Activated T-helper 2 cell treated with anti-CD3 and anti-CD28 coated beads, Interferon-gamma antibody, Interleukin-2, Interleukin-4, amounts not matched to agents 10 μg/mL and 5 μg/mL and 100 μg/mL, durations not matched to agents 14 hours and 24 hours and 36 hours (primary cell): ENCODE data around the gene PFDN4. TPM values are rescaled to one million over a fixed set of nuclear protein-coding genes. Genes with fewer than 3 reads are reported as not detected.
"Not testable (repeated sequence)": the region's sequence is repeated elsewhere in the genome, so short reads cannot be mapped to it uniquely, and the experiment has no call there.

Experiments used
- DNase-seq: peaks from one replicate; pipeline ENCODE4 v3.0.0; 2021; ENCODE audit warnings: low spot score
- H3K27ac Mint-ChIP-seq: one replicate; pipeline ENCODE4 v1.8.0; 2021; ENCODE audit warnings: mixed read lengths
- H3K27me3 Mint-ChIP-seq: one replicate; pipeline ENCODE4 v1.8.0; 2021; ENCODE audit warnings: low read depth, mixed read lengths
- H3K36me3 Mint-ChIP-seq: one replicate; pipeline ENCODE4 v1.8.0; 2021; ENCODE audit warnings: low read depth, mixed read lengths
- H3K4me1 Mint-ChIP-seq: one replicate; pipeline ENCODE4 v1.8.0; 2021; ENCODE audit warnings: low read depth, mixed read lengths
- H3K4me3 Mint-ChIP-seq: one replicate; pipeline ENCODE4 v1.8.0; 2021; ENCODE audit warnings: low read depth, mild to moderate bottlenecking, moderate library complexity, mixed read lengths
- H3K9me3 Mint-ChIP-seq: one replicate; pipeline ENCODE4 v1.8.0; 2021; ENCODE audit warnings: mixed read lengths
- intact Hi-C: fragments of 100-400 bp; cut with micrococcal nuclease; formaldehyde crosslinking; loops from one replicate; pipeline ENCODE4 v1.15.1; 2023
- total RNA-seq: library from RNA; stranded (reverse); gene quantifications from 2 replicates; pipeline ENCODE4 v1.2.3, GENCODE V29; 2022

PFDN4 gene
- total RNA-seq, 1 donor from 2014 or later = 55.1 TPM

- Mint-ChIP-seq H3K27me3 (no peaks in the 10 kb centered on the region), H3K9me3 (no peaks in the 10 kb centered on the region), H3K4me1 (peaks cover 19% of the 10 kb centered on the region), H3K4me3 (no peak overlapping the region), H3K36me3 (peaks cover 44% of the 10 kb centered on the region), H3K27ac (no peak overlapping the region)
- intact Hi-C loops = no loop called here
- no peak for DNase-seq
These were observed 5.0 kb downstream of the PFDN4 start for GRCh38 chr20:54212871-54213270.

- H3K27me3 Mint-ChIP-seq = no peaks in the 10 kb centered on the region
- no peak for DNase-seq
- peaks cover 45% of the 10 kb centered on the region for H3K36me3 Mint-ChIP-seq
- no peaks in the 10 kb centered on the region for H3K9me3 Mint-ChIP-seq
- H3K4me1 Mint-ChIP-seq = peaks cover 10% of the 10 kb centered on the region
- no peak overlapping the region for H3K4me3 Mint-ChIP-seq
- H3K27ac Mint-ChIP-seq = no peak overlapping the region
- intact Hi-C loops = no loop called here
These were observed 6.7 kb downstream of the PFDN4 start for GRCh38 chr20:54214566-54214965.

GRCh38 chr20:54215157-54215789, 7.4 kb downstream of the PFDN4 start:
- H3K4me1 Mint-ChIP-seq = peaks cover 4% of the 10 kb centered on the region
- no peak overlapping the region for H3K4me3 Mint-ChIP-seq
- H3K27ac Mint-ChIP-seq = no peak overlapping the region
- H3K9me3 Mint-ChIP-seq = no peaks in the 10 kb centered on the region
- intact Hi-C loops = no loop called here
- no peaks in the 10 kb centered on the region for H3K27me3 Mint-ChIP-seq
- H3K36me3 Mint-ChIP-seq = peaks cover 41% of the 10 kb centered on the region
- DNase-seq = no peak

GRCh38 chr20:54217762-54218161, 9.9 kb downstream of the PFDN4 start:
- intact Hi-C loops = no loop called here
- no peak overlapping the region for H3K27ac Mint-ChIP-seq
- H3K4me1 Mint-ChIP-seq = peaks cover 16% of the 10 kb centered on the region
- no peak overlapping the region for H3K4me3 Mint-ChIP-seq
- DNase-seq = no peak
- peaks cover 34% of the 10 kb centered on the region for H3K36me3 Mint-ChIP-seq
- no peaks in the 10 kb centered on the region for H3K27me3 Mint-ChIP-seq
- H3K9me3 Mint-ChIP-seq = no peaks in the 10 kb centered on the region

- Mint-ChIP-seq H3K4me1 (peaks cover 16% of the 10 kb centered on the region), H3K27me3 (no peaks in the 10 kb centered on the region), H3K36me3 (peaks cover 34% of the 10 kb centered on the region), H3K4me3 (no peak overlapping the region), H3K27ac (no peak overlapping the region), H3K9me3 (no peaks in the 10 kb centered on the region)
- intact Hi-C loops = no loop called here
- DNase-seq = no peak
These were observed 10.6 kb downstream of the PFDN4 start for GRCh38 chr20:54218470-54218869.

- H3K4me3 Mint-ChIP-seq = no peak overlapping the region
- peaks cover 16% of the 10 kb centered on the region for H3K4me1 Mint-ChIP-seq
- H3K27ac Mint-ChIP-seq = no peak overlapping the region
- intact Hi-C loops = loop anchor here (5.0 to 10.0 kb wide), 2 partner anchors 67 to 255 kb away; partner anchors contain the start of gene DOK5
- no peaks in the 10 kb centered on the region for H3K9me3 Mint-ChIP-seq
- no peaks in the 10 kb centered on the region for H3K27me3 Mint-ChIP-seq
- peaks cover 28% of the 10 kb centered on the region for H3K36me3 Mint-ChIP-seq
- DNase-seq = no peak
These were observed 12.0 kb downstream of the PFDN4 start for GRCh38 chr20:54219751-54220426.

GRCh38 chr20:54220722-54221121, 12.8 kb downstream of the PFDN4 start:
- peaks cover 26% of the 10 kb centered on the region for H3K36me3 Mint-ChIP-seq
- H3K27me3 Mint-ChIP-seq = no peaks in the 10 kb centered on the region
- no peak for DNase-seq
- intact Hi-C loops = loop anchor here (5.0 to 10.0 kb wide), 2 partner anchors 67 to 254 kb away; partner anchors contain the start of gene DOK5
- no peaks in the 10 kb centered on the region for H3K9me3 Mint-ChIP-seq
- H3K4me3 Mint-ChIP-seq = no peak overlapping the region
- peaks cover 16% of the 10 kb centered on the region for H3K4me1 Mint-ChIP-seq
- H3K27ac Mint-ChIP-seq = no peak overlapping the region

GRCh38 chr20:54221353-54221752, 13.5 kb downstream of the PFDN4 start:
- Mint-ChIP-seq H3K4me3 (no peak overlapping the region), H3K9me3 (no peaks in the 10 kb centered on the region)

GRCh38 chr20:54221996-54222890, 14.4 kb downstream of the PFDN4 start:
- H3K36me3 Mint-ChIP-seq = peaks cover 14% of the 10 kb centered on the region
- no peak for DNase-seq
- intact Hi-C loops = loop anchor here (5.0 to 10.0 kb wide), 2 partner anchors 65 to 253 kb away; partner anchors contain the start of gene DOK5

More at GRCh38 chr20:54221353-54221752, 13.5 kb downstream of the PFDN4 start:
- Mint-ChIP-seq H3K4me1 (peaks cover 16% of the 10 kb centered on the region), H3K27ac (peak overlapping the region; percentile 40), H3K27me3 (no peaks in the 10 kb centered on the region), H3K36me3 (peaks cover 20% of the 10 kb centered on the region)
- intact Hi-C loops = loop anchor here (5.0 to 10.0 kb wide), 2 partner anchors 66 to 253 kb away; partner anchors contain the start of gene DOK5
- no peak for DNase-seq

GRCh38 chr20:54223285-54223684, 15.4 kb downstream of the PFDN4 start:
- DNase-seq = no peak
- peaks cover 7% of the 10 kb centered on the region for H3K36me3 Mint-ChIP-seq
- peaks cover 16% of the 10 kb centered on the region for H3K4me1 Mint-ChIP-seq
- H3K27me3 Mint-ChIP-seq = no peaks in the 10 kb centered on the region
- peaks cover 3% of the 10 kb centered on the region for H3K9me3 Mint-ChIP-seq
- H3K27ac Mint-ChIP-seq = no peak overlapping the region
- H3K4me3 Mint-ChIP-seq = no peak overlapping the region
- intact Hi-C loops = loop anchor here (5.0 to 10.0 kb wide), 2 partner anchors 64 to 252 kb away; partner anchors contain the start of gene DOK5

More at GRCh38 chr20:54221996-54222890, 14.4 kb downstream of the PFDN4 start:
- Mint-ChIP-seq H3K27ac (peak overlapping the region; percentile 40), H3K9me3 (no peaks in the 10 kb centered on the region), H3K4me3 (no peak overlapping the region), H3K4me1 (peaks cover 16% of the 10 kb centered on the region), H3K27me3 (no peaks in the 10 kb centered on the region)

GRCh38 chr20:54223751-54224150, 15.9 kb downstream of the PFDN4 start:
- H3K36me3 Mint-ChIP-seq = peaks cover 7% of the 10 kb centered on the region
- no peak overlapping the region for H3K27ac Mint-ChIP-seq
- intact Hi-C loops = loop anchor here (5.0 to 10.0 kb wide), 2 partner anchors 64 to 251 kb away; partner anchors contain the start of gene DOK5
- H3K9me3 Mint-ChIP-seq = peaks cover 3% of the 10 kb centered on the region
- no peaks in the 10 kb centered on the region for H3K27me3 Mint-ChIP-seq
- DNase-seq = no peak
- H3K4me1 Mint-ChIP-seq = peaks cover 16% of the 10 kb centered on the region
- H3K4me3 Mint-ChIP-seq = no peak overlapping the region

- DNase-seq, H3K27ac Mint-ChIP-seq, H3K36me3 Mint-ChIP-seq, H3K4me3 Mint-ChIP-seq, H3K27me3 Mint-ChIP-seq, H3K9me3 Mint-ChIP-seq: not testable (repeated sequence)
- intact Hi-C loops = loop anchor here (5.0 to 10.0 kb wide), 2 partner anchors 63 to 250 kb away; partner anchors contain the start of gene DOK5
- peaks cover 16% of the 10 kb centered on the region for H3K4me1 Mint-ChIP-seq
These were observed 16.8 kb downstream of the PFDN4 start for GRCh38 chr20:54224642-54225041.
